GM18861 (cell line): Measurements from ENCODE around the gene C19orf12.

Experiments
- ATAC-seq: cut with Tn5 transposase; IDR thresholded peaks from one replicate; pipeline ENCODE4 v1.9.1; 2021; ENCODE audit not compliant: unreplicated experiment

Gene C19orf12

GRCh38 chr19:29697523-29698261 lies 17.4 kb downstream of the C19orf12 start:
- no peak for ATAC-seq

GRCh38 chr19:29696565-29696846 lies 18.6 kb downstream of the C19orf12 start:
- ATAC-seq: no peak

- no peak for ATAC-seq
These were observed 19.1 kb downstream of the C19orf12 start for GRCh38 chr19:29695765-29696564.

DNA sequence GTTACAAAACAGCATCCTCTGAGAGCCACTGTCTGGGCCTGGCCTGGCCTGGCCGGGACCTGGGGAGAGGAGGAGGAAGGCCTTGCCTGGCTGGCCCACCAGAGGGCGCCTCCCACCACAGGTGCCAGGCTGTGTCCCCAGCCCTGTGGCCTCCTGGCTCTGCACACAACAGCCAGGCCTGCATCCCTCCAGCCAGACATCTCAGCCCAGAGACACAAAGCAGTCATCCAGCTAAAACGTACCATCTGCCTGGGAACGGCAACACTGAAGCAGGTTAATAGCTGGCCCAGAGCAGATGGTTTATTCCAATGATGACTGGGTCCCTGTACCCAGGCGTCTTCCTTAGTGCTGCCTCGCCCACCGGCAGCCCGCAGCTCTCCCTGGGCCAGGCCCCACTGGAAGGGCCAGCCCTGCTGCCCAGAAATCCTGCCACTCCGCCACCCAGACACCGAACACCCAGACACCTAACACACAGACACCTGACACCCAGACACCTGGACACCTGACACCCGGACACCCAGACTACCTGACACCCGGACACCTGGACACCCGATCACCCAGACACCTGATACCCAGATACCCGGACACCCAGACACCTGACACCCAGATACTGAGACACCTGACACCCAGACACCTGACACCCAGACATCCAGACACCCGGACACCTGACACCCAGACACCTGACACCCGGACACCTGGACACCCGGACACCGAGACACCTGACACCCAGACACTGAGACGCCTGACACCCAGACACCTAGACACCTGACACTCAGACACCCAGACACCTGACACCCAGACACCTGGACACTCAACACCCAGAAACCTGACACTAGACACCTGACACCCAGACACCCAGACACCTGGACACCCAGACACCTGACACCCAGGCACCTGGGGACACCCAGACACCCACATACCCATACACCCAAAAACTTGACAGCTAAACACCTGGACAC lies 20.1 kb downstream of the C19orf12 start:
- peak; percentile 84 for ATAC-seq

DNA sequence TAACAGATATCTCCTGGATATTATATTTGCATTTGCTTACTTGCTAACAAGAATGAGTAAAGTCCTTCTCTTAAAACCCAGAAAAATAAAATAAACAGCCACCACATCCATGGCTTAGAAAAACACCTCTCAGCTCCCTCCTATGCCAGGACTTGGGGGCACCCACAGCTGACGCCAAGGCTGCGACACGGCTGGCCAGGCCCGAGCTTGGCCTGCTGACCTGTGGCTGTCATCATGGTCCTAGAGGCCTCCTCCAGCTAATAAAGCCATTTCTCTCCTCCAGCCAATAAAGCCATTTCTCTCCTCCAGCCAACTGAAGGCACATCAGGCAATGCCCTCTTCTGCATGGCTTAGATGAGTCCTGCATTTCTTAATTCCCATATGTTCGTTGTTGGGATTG lies 20.9 kb downstream of the C19orf12 start:
- no peak for ATAC-seq

DNA sequence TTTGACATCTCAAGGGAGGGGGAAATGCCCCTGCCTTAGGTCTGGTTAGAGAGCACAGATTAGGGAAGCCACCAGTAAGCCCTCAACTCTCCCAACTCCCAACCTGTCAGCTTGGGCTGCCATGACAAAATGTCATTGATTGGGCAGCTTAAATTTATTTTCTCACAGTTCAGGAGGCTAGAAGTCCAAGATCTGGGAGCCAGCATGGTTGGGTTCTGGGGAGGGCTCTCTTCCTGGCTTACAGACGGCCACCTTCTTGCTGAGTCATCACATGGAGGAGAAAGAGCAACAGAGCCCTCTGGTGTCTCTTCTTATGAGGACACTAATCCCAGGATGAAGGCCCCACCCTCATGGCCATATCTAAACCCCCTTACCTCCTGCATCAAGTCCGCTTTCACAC lies 24.2 kb downstream of the C19orf12 start:
- ATAC-seq: no peak

DNA sequence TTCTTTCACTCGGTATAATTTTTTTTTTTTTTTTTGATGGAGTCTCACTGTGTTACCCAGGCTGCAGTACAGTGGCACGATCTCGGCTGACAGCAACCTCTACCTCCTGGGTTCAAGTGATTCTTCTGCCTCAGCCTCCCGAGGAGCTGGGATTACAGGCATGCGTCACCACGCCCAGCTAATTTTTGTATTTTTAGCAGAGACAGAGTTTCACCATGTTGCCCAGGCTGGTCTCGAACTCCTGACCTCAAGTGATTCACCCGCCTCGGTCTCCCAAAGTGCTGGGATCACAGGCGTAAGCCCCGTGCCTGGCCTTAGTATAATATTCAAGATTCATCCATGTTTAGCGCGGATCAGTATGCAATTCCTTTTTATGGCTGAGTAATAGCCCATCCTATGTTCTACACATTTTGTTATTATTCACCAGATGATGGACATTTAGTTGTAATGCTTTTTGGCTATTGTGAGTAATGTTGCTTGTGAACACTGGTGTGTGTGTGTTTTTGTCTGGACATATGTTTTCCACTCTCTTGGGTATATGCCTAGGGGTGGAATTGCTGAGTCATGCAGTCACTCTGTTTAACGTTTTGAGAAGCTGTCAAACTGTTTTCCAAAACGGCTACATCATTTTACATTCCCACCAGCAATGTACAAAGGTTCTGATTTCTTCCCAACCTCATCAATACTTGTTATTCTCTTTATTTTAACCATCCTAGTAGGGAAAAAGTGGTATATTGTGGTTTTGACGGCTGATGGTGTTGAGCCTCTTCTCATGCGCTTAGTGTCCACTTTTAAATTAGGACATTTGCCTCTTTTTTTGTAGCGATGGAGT lies 26.9 kb downstream of the C19orf12 start:
- no peak for ATAC-seq

- no peak for ATAC-seq
These were observed 27.7 kb downstream of the C19orf12 start for GRCh38 chr19:29687244-29687896.

DNA sequence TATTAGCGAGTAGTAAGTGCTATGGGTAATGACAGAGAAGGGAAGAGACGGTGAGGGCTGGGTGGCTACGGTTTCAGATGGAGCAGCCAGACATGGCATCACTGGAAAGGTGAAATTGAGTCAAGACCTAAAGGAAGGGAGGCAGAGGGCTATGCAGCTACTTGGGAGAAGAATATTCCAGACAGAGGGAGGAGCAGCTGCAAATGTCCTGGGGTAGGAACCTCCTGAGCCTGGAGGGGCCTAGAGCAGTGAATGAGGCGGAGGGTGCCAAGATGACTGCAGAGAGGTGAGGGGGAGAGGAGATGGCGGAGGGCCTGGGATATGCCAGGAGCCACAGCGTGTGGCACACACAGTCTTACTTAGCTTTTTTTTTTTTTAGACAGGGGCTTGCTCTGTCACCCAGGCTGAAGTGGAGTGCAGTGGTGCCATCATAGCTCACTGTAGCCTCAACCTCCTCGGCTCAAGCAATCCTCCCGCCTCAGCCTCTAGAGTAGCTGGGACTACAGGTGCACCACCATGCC lies 28.7 kb downstream of the C19orf12 start:
- no peak for ATAC-seq

GRCh38 chr19:29685326-29685725 lies 29.7 kb downstream of the C19orf12 start:
- ATAC-seq: no peak

GRCh38 chr19:29683009-29683408 lies 32.1 kb downstream of the C19orf12 start:
- ATAC-seq: no peak

- no peak for ATAC-seq
These were observed 32.7 kb downstream of the C19orf12 start for GRCh38 chr19:29682236-29682895.

DNA sequence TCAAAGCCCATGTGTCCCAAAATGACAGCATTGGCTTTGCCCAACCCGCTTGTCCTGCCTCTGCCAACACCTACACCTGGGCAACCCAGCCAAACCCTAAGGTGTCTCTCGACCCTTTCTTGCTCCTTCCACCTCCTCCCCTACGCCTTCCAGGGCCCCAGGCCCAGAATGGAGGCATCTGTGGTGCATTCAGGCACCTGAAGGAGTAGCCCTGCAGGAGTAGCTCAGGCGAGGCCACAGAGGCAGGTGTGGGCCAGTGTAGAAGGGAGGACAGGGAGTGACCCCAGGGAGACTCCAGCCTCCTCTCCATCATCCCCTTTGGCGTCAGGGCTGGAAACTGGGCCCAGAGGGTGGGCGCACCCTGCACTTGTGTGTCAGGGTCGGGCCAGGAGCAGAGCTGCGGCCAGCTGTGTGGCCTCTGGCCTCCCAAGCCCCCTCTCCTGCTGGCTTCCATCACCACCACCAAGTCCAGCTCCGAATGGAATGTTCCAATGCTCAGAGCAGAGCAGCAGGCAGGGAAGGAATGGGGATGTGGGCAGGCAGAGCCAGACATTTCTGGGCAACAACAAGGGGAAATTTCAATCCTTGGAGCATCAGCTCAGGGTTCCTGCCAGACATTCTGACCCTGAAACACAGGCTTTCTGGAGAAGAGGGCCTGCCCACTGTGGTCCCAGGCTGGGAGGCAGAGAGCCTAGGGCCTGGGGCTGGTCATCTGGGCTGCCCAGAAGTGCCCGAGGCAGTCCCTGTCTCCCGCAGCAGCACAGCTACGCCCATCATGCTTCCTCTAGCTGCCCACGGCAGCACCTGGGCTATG lies 33.4 kb downstream of the C19orf12 start:
- no peak for ATAC-seq

- ATAC-seq: no peak
These were observed 34.1 kb downstream of the C19orf12 start for GRCh38 chr19:29680937-29681336.

GRCh38 chr19:29680447-29680846 lies 34.6 kb downstream of the C19orf12 start:
- no peak for ATAC-seq

DNA sequence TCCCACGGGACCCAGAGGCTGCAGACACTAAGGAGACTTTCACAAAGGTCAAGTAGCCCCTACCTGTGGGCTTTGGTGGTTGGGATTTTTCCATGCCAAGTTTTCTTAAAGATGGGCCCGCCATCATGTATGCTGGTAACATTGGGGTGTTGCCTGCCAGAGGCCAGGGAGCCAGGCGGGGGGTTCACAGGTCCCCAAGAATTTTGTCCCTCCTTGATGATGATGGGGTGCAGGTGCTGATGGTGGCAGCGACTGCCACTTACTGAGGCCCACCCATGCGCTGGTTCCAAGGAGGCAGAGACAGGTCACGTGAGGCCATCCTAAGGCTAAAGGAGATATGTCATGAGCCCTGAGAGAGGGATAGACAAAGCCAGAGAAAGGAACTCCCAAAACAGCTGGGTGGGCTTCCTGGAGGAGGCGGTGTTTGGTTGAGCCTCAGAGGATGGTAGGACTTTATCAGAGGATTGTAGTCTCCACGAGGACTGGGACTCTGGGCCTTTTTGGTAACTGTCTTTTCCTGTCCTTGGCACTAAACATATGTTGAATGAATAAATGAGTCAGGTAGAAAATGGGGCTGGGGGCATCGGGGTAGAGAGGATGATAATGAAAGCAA lies 35.4 kb downstream of the C19orf12 start:
- ATAC-seq: no peak

- ATAC-seq: no peak
These were observed 36.5 kb downstream of the C19orf12 start for GRCh38 chr19:29678484-29679106.
